Subcutaneous abdominal adipose tissue (tissue), 5 donors: ENCODE measurements around the gene ZNF384.

ENCODE experiments used
- H3K27ac ChIP-seq: one replicate; pipeline ENCODE4 v1.7.0; 2013; ENCODE audit warnings: low read depth, mild to moderate bottlenecking, inconsistent platforms, low read length, moderate library complexity
- H3K27me3 ChIP-seq, 5 donors: one replicate each; pipeline ENCODE4 v1.7.0; 2013; ENCODE audit warnings: low read length in 5 of 5, inconsistent platforms in 1 of 5; ENCODE audit not compliant: control insufficient read depth in 5 of 5, insufficient read depth in 4 of 5
- H3K36me3 ChIP-seq, 5 donors: one replicate each; pipeline ENCODE4 v1.7.0; 2013; ENCODE audit warnings: low read length in 5 of 5; ENCODE audit not compliant: control insufficient read depth in 5 of 5, insufficient read depth in 5 of 5
- H3K4me1 ChIP-seq, 5 donors: one replicate each; pipeline ENCODE4 v1.7.0; 2013; ENCODE audit warnings: low read length in 5 of 5, mild to moderate bottlenecking in 3 of 5, moderate library complexity in 1 of 5; ENCODE audit not compliant: control insufficient read depth in 5 of 5, insufficient read depth in 5 of 5
- H3K4me3 ChIP-seq, 5 donors: one replicate each; pipeline ENCODE4 v1.7.0; 2013; ENCODE audit warnings: low read length in 5 of 5, low read depth in 1 of 5
- H3K9ac ChIP-seq, 5 donors: one replicate each; pipeline ENCODE4 v1.7.0; 2013; ENCODE audit warnings: low read length in 5 of 5, mild to moderate bottlenecking in 4 of 5, moderate library complexity in 3 of 5
- H3K9me3 ChIP-seq, 5 donors: one replicate each; pipeline ENCODE4 v1.7.0; 2013; ENCODE audit warnings: low read length in 5 of 5; ENCODE audit not compliant: control insufficient read depth in 5 of 5
- donor health status: healthy.
- donor health status: healthy.
- donor health status: healthy.
- donor health status: healthy.
- donor health status: healthy.

The ZNF384 gene

DNA sequence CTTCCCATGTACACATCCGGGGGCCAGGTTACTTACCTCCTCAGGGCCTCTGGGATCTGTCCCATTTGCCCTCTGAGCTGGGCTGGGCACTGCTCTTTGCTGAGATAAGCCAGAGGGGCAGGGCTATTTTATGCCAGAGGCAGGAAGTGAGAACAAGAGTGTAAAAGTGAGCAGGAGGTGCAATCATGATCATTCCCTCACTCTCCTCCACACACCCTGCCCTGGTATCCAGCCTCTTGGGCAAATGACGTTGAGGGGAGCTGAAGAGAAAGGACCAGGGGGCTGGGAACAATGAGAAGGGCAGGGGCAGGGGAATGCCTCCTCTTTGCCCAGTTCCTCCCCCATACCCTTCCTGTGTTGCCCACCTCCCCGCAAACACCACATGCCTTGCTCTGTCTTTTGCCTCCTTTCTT, 57.6 kb downstream of the ZNF384 start:
- peaks cover 0 to 16% (median 5%) of the 10 kb centered on the region in 5 donors for H3K27me3 ChIP-seq
- no peaks in the 10 kb centered on the region for H3K36me3 ChIP-seq
- no peak overlapping the region for H3K27ac ChIP-seq
- no peaks in the 10 kb centered on the region for H3K9me3 ChIP-seq
- H3K4me1 ChIP-seq, result peaks cover 0 to 40% (median 8%) of the 10 kb centered on the region in 5 donors
- H3K4me3 ChIP-seq, result no peak overlapping the region
- no peak overlapping the region for H3K9ac ChIP-seq

DNA sequence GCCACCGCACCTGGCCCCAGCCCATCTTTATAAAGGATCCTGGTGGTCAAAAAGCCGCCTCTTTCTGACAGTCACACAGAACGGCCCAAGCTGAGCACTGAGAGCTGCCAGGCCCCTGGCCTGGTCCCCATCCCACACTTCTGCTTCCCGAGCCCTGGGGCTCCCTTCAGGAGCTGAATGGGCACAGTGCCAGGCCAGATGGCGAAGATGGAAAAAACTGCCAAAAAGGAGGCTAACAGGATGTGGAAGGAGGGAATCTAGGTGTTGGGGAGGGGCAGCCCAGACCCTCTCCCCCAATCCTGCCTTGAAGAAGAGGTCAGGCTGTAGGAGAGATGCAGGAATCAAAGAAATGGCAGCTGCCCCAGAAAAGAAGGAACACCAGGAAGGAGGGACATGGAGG, 58.4 kb downstream of the ZNF384 start:
- Histone ChIP-seq H3K36me3 (no peaks in the 10 kb centered on the region), H3K9ac (no peak overlapping the region), H3K27me3 (peaks cover 0 to 13% (median 3%) of the 10 kb centered on the region in 5 donors), H3K4me1 (peaks cover 0 to 32% (median 6%) of the 10 kb centered on the region in 5 donors), H3K27ac (no peak overlapping the region), H3K4me3 (no peak overlapping the region), H3K9me3 (no peaks in the 10 kb centered on the region)

DNA sequence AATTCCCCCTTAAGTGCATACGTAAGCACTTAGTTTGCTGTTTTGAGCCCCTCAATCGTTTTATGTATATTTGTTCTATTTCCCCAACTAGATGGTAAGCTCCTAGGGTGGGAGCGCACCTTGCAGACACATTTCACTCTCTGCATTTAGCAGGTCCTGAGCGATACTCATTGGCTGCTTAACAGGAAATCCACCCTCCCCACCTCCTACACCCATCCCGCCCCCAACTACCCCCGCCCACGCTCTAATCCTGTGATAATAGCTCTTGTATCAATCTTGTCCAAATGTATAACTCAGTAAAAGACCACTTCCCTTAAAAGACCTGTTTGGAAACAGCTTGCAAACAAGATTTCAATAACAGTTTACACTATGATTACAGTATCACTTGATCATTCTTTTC, 61.6 kb downstream of the ZNF384 start:
- no peak overlapping the region for H3K9ac ChIP-seq
- H3K9me3 ChIP-seq, result no peaks in the 10 kb centered on the region
- no peak overlapping the region for H3K27ac ChIP-seq
- H3K4me1 ChIP-seq, result peaks cover 0 to 36% (median under 1%) of the 10 kb centered on the region in 5 donors
- no peak overlapping the region for H3K4me3 ChIP-seq
- H3K36me3 ChIP-seq, result no peaks in the 10 kb centered on the region
- peaks cover 0 to 13% (median 3%) of the 10 kb centered on the region in 5 donors for H3K27me3 ChIP-seq

DNA sequence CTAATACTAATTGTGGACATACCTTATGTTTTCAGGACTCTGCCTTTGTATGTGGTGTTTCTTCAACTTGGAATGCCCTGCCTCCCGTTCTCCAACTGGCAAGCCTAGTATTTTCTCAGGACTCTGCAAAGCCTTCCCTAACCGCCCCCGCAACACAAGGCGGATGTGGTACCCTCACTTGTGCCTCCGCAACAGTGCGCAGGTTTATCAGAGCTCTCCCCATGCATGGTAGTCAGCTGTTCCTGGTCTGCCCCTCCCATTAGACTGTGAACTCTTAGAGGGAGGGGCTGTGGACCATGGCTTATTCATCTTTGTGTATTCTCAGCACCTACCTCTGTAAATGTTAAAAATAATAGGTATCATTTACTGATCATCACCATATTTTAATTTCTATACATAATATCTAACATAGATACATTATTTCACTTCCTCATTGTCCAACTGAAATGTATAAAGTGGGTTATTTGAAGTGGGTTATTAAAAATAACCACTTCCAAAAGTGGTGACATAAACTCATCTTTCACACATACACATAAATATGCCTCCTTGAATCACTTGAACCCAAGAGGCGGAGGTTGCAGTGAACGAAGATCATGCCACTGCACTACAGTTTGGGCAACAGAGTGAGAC, 62.4 kb downstream of the ZNF384 start:
- H3K4me1 ChIP-seq, result peaks cover 0 to 28% (median 0%) of the 10 kb centered on the region in 5 donors
- no peak overlapping the region for H3K9ac ChIP-seq
- H3K36me3 ChIP-seq, result no peaks in the 10 kb centered on the region
- H3K27me3 ChIP-seq, result peaks cover 0 to 11% (median 3%) of the 10 kb centered on the region in 5 donors
- no peak overlapping the region for H3K27ac ChIP-seq
- H3K4me3 ChIP-seq, result no peak overlapping the region
- H3K9me3 ChIP-seq, result no peaks in the 10 kb centered on the region

DNA sequence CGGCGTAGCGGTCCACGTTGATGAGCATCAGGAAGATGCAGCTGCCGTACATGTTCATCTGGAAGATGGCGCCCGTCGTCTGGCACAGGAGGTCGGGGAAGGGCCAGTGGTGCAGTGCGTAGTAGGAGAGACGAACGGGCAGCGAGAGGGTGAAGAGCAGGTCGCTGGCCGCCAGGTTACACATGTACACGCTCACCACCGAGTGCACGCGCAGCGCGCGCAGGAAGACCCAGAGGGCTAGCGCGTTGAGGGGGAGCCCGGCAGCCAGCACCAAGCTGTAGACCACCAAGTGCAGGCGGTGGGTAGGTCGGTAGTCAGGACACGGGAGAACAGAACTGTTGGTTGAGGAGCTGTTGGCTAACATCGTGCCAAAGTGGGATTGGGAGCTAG, 68.3 kb downstream of the ZNF384 start:
- Histone ChIP-seq H3K9ac (no peak overlapping the region), H3K27me3 (peaks cover 0 to 6% (median 3%) of the 10 kb centered on the region in 5 donors), H3K4me3 (peak overlapping the region in 2 of 5 donors; percentile 44 to 51), H3K36me3 (no peaks in the 10 kb centered on the region), H3K4me1 (peaks cover 0 to 40% (median 10%) of the 10 kb centered on the region in 5 donors), H3K27ac (no peak overlapping the region), H3K9me3 (no peaks in the 10 kb centered on the region)

DNA sequence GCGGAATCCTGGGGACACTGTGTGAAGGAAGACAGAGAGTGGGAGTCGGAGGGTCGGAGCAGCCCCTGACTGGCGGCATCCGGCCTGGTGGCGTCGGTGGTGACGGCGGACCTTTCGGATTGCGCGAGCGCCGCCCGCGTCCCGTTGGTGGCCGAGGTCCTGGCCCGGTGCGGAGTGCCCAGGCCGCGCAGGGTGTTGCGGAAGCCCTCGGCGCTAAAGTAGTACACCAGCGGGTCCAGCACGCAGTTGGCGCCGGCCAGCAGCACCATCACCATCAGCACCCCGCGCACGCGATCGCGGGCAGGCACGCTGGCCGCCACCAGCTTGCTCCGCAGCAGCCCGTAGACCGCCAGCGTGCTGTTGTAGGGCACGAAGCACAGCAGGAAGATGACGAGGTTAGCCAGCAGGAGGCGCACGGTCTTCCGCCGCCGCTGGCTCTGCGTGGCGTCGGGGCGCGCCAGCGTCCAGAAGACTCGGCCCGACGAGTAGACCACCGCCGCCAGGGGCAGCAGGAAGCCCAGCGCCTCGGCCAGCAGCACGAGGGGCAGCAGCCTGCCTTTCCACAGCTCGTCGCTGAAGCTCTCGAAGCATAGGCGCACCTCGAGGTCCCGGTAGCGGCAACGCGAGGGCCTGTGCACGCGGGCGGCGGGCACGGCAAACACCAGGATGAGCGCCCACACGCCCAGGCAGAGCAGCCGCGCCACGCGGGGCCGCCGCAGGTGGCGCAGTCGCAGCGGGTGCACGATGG, 68.9 kb downstream of the ZNF384 start:
- Histone ChIP-seq H3K27ac (no peak overlapping the region), H3K9me3 (no peaks in the 10 kb centered on the region), H3K4me1 (peaks cover 0 to 40% (median 10%) of the 10 kb centered on the region in 5 donors), H3K9ac (peak overlapping the region in 2 of 5 donors; percentile 22 to 30), H3K27me3 (peaks cover 0 to 6% (median 3%) of the 10 kb centered on the region in 5 donors), H3K36me3 (no peaks in the 10 kb centered on the region), H3K4me3 (peak overlapping the region in 3 of 5 donors; percentile 44 to 51 (median 45))

DNA sequence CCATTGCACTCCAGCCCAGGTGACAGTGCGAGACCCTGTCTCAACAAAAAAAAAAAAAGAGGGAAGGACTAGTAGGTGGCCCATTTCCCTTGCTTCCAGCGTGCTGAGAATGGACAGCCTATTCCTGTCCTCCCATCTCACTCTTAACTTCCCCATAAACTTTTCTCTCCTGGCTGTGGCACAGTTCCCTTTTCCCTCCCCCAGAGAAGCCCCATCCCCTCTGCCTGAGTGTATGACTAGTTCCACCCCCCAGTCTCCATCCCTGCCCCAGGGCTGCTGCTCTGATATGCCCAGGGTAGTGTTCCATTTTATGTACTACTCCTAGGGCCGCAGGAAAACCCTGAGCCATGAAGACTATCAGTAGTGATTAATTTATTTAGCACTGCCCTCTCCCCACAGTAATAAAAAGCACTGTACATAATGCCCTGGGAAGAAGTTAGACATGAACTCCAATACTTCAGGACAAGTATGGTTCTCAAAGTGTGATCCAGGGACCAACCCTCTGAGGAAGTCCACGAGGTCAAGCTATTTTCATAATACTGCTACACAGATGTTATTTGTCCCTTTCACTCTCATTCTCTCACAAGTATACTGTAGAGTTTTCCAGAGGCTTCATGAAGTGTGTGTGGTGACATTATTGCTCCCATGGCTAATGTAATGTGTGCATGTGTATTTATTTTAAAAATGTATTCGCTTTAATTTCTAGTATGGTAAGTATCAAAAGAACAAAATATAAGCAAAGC, 70.5 kb downstream of the ZNF384 start:
- peaks cover 0 to 40% (median 16%) of the 10 kb centered on the region in 5 donors for H3K4me1 ChIP-seq
- peaks cover 0 to 6% (median 3%) of the 10 kb centered on the region in 5 donors for H3K27me3 ChIP-seq
- no peak overlapping the region for H3K4me3 ChIP-seq
- H3K27ac ChIP-seq, result no peak overlapping the region
- H3K36me3 ChIP-seq, result no peaks in the 10 kb centered on the region
- no peaks in the 10 kb centered on the region for H3K9me3 ChIP-seq
- H3K9ac ChIP-seq, result no peak overlapping the region
